Tibial nerve (tissue), 4 donors: ENCODE measurements around the gene WWC2.

ENCODE experiments used
- EP300 ChIP-seq, 2 donors: sonication (generic); formaldehyde crosslinking; IDR thresholded peaks; one replicate each; pipeline ENCODE4 v1.6.1; 2017; ENCODE audit warnings: antibody characterized with exemption in 2 of 2, mild to moderate bottlenecking in 1 of 2
- POLR2A ChIP-seq, 2 donors: fragments of 450-650 bp; IDR thresholded peaks; one replicate each; pipeline ENCODE4 v1.6.1; 2017; ENCODE audit warnings: antibody characterized with exemption in 2 of 2, mild to moderate bottlenecking in 2 of 2, moderate library complexity in 2 of 2
- TF ChIP-seq, protein P1 (sequence below), 5 experiments: fragments of 200-600 bp in 3 of 5; fragments of 450-650 bp in 2 of 5; sonication (generic) in 3 of 5; IDR thresholded peaks; one replicate each; pipeline ENCODE4 v1.5.1; 2016 to 2019; ENCODE audit warnings: antibody characterized with exemption in 5 of 5, mild to moderate bottlenecking in 3 of 5, moderate library complexity in 2 of 5

DNA sequence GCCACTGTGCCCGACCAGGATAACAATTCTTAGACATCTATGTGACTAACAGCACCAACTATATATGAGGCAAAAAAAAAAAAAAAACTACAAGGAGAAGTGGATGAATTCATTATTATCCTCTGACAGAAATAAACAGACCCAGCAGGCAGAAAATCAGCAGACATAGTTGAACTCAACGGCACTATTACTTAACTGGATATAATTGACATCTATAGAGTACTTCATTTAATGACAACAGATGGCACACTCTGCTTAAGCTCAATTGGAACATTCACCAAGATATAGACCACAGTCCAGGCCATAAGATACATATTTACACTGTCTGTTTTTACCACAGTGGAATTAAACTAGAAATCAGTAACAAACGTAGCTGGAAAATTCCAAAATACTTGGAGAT lies 207.8 kb downstream of the WWC2 start:
- TF ChIP-seq EP300 (IDR thresholded peaks at IDR 0.05) (no peak), POLR2A (IDR thresholded peaks at IDR 0.05) (no peak)
- TF ChIP-seq, protein P1, sequence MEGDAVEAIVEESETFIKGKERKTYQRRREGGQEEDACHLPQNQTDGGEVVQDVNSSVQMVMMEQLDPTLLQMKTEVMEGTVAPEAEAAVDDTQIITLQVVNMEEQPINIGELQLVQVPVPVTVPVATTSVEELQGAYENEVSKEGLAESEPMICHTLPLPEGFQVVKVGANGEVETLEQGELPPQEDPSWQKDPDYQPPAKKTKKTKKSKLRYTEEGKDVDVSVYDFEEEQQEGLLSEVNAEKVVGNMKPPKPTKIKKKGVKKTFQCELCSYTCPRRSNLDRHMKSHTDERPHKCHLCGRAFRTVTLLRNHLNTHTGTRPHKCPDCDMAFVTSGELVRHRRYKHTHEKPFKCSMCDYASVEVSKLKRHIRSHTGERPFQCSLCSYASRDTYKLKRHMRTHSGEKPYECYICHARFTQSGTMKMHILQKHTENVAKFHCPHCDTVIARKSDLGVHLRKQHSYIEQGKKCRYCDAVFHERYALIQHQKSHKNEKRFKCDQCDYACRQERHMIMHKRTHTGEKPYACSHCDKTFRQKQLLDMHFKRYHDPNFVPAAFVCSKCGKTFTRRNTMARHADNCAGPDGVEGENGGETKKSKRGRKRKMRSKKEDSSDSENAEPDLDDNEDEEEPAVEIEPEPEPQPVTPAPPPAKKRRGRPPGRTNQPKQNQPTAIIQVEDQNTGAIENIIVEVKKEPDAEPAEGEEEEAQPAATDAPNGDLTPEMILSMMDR (IDR thresholded peaks at IDR 0.05): no peak
